Fibroblast of lung (primary cell): ENCODE measurements around the gene KIRREL3.

ENCODE experiments used
- EZH2 ChIP-seq: IDR thresholded peaks from 2 replicates; pipeline ENCODE4 v1.5.1; 2012; ENCODE audit warnings: low read length, control low read depth, mild to moderate bottlenecking; ENCODE audit errors: missing control alignments
- TF ChIP-seq, protein P1 (sequence below), 2 donors: IDR thresholded peaks in 1 of 2; conservative IDR thresholded peaks in 1 of 2; 1 replicate in 1 of 2; 2 replicates in 1 of 2; pipeline ENCODE4 v1.5.1; 2011 to 2012; ENCODE audit warnings: low read length in 2 of 2, control low read depth in 1 of 2, inconsistent platforms in 1 of 2, low read depth in 1 of 2, mild to moderate bottlenecking in 1 of 2

DNA sequence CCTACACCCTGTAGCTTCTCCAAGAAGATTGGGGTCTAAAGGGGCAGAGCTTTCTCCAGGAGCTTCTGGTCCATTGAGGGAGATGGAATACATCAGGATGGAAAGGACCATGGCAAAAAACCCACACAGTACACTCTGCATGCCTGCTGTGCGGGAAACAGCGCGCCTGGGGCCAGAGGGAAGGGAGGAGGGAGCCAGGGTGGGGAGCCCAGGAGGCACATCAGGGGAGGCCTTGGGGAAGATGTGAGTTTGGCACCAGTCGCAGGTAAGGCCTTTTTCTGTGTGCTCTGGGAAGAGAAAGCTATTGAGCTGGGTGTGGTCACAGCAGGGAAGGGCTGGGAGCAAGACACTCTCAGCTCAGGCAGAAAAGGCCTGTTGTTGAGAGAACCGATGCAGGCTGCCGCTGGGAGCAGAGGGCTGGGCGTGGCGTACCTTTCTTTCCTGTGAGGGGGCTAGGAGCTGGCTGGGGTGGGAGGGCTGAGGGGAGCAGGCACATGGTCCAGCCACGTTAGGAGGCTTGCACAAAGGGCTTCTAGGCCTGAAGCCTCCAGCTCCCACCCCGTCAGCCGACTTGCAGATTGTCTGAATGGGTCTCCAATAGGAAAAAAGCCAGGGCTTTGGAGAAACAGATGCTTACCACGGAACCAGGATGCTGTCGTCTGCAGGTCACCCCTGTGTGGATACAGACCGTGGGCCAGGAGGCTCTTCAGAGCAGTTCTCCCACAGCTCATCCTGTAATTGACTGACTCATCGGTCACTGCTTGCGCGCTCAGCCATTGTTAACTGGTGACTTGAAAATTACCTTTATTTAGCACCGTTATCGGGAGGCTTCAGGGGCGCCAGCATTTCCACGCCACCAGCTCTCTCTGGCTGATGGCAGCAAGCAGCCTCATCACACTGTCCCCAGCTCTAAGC lies 407.8 kb downstream of the KIRREL3 start:
- TF ChIP-seq, protein P1, sequence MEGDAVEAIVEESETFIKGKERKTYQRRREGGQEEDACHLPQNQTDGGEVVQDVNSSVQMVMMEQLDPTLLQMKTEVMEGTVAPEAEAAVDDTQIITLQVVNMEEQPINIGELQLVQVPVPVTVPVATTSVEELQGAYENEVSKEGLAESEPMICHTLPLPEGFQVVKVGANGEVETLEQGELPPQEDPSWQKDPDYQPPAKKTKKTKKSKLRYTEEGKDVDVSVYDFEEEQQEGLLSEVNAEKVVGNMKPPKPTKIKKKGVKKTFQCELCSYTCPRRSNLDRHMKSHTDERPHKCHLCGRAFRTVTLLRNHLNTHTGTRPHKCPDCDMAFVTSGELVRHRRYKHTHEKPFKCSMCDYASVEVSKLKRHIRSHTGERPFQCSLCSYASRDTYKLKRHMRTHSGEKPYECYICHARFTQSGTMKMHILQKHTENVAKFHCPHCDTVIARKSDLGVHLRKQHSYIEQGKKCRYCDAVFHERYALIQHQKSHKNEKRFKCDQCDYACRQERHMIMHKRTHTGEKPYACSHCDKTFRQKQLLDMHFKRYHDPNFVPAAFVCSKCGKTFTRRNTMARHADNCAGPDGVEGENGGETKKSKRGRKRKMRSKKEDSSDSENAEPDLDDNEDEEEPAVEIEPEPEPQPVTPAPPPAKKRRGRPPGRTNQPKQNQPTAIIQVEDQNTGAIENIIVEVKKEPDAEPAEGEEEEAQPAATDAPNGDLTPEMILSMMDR (conservative IDR thresholded peaks at IDR 0.05 in 1 of 2, IDR thresholded peaks at IDR 0.05 in 1 of 2; ENCODE audit: low read depth in 1 of 2, low read length in 2 of 2): no peak
- TF ChIP-seq EZH2: no peak
